ENCODE data around the gene ITGB3BP.
"Not testable (repeated sequence)": the region's sequence is repeated elsewhere in the genome, so short reads cannot be mapped to it uniquely, and the experiment has no call there.

The ITGB3BP gene

DNA sequence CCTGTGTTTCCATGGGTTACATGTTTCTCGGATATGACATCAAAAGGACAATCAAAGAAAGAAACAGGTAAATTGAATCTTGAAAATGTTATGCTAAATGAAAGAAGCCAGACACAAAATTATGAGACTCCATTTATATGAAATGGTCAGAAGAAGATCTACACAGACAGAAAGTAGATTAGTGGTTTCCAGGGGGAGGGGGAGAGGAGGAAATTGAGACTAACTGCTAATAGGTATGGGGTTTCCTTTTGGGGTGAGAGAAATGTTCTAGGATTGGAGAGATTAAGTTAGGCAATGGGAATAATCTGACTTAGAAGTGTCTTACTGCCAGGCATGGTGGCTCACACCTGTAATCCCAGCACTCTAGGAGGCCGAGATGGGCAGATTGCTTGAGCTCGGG, 21.8 kb downstream of the ITGB3BP start:
- no peak for DNase-seq

DNA sequence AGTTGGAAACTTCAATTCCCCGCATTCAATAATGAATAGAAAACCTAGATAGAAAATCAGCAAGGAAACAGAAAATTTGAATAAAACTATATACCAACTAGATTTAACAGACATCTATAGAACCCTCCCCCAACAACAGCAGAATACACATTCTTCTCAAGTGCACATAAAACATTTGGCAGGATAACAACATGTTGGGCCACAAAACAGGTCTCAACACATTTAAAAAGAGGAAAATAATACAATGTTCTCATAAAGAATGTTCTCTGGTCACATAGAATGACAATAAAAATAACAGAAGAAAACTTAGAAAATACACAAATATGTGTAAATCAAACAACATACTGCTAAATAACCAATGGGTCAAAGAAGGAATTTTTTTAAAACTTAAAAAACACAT, 24.9 kb downstream of the ITGB3BP start:
- DNase-seq: no peak

DNA sequence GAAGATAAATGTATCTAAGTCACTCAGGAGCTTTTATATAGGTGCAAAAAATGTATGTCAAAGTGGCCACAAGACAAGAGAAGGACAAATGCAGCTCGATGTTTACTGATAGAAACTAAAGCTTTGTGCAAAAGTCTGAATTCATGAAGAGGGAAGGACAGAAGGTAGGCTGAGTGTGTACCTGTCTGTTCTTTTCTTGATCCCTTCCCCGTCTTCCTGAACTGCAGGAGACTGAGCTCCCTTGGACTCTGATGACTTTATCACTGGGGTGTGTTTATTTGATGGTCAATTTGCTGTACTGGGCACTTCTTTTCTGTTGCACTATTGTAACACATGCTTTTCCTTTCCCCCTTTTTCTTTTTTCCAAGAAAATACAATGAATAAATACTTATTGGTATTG, 25.4 kb downstream of the ITGB3BP start:
- no peak for DNase-seq

DNA sequence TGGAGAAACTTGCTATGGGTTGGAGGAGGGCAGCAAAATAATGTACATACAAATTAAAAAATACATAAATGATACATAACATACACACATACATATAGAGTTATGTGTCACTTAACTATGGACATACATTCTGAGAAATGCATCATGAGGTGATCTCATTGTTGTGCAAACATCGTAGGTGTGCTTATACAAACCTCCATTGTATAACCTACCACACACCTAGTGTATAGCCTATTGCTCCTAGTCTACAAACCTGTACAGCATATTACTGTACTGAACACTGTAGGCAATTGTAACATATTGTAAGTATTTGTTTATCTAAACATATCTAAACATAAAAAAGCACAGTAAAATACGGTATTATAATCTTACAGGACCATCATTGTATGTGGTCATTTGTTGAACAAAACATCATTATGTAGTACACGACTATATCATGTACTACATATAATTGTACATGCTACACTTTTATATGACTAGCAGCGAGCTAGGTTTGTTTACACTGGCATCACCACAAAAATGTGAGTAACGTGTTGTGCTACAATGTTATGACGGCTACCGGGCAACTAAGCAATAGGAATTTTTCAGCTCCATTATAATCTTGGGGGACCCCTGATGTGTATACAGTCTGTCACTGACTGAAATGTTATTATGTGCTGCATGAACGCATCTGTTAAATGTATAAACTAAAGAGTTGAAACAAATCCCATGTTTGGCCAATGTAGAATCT, 35.5 kb downstream of the ITGB3BP start:
- DNase-seq: no peak

DNA sequence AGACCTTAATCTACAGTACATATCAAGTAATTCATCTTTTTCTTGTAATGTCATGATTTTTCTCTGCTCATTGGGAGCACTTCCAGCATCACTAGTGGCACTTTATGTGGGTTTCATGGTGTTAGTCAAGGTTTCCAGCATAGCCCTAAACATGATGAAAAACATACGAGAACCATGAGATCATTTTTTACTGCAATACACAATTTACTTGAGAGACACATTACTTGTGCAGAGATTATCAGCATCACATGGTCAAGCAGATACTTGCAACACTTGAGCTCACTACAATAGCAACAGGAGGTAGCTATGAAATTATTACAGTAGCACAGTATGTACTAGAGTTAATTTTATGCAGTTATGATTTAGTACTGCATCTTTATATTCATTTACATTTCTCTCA, 36.4 kb downstream of the ITGB3BP start:
- DNase-seq: no peak

DNA sequence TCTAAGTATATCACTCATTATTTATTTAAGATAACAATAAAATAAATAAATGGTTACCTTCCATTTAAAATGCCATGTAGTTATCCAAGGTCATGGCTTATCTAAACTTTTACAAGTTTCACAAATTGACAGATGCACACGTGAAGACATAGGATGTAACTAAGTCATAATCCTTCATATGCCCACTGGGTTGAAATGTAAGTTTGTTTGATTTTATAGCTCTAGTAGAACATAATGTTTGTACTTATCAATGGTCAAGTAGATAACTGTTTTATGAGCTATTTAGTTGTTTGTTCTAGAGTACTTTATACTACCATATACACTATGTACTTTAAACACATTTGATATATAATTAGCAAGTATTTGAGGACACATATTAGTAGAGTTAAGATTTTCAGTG, 43.0 kb downstream of the ITGB3BP start:
- DNase-seq: no peak

DNA sequence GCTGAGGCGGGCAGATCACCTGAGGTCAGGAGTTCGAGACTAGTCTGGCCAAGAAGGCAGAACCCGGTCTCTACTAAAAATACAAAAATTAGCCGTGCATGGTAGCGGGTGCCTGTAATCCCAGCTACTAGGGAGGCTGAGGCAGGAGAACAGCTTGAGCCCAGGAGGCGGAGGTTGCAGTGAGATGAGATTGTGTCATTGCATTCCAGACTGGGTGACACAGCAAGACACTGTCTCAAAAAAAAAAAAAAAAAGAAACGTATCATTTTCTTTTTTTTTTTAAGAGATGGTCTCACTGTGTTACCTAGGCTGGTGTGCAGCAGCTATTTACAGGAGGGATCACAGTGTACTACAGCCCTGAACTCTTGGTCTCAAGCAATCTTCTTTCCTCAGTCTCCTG, 47.3 kb downstream of the ITGB3BP start:
- DNase-seq: no peak

DNA sequence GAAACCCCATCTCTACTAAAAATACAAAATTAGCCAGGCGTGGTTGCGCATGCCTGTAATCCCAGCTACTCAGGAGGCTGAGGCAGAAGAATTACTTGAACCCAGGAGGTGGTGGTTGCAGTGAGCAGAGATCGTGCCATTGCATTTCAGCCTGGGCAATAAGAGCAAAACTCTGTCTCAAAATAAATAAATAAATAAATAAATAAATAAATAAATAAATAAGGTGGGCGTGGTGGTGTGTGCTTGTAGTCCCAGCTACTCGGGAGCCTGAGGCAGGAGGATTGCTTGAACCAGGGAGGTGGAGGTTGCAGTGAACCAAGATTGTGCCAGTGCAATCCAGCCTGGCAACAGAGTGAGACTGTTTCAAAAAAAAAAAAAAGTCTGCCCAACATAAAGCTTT, 54.3 kb downstream of the ITGB3BP start:
- not testable (repeated sequence) for DNase-seq

DNA sequence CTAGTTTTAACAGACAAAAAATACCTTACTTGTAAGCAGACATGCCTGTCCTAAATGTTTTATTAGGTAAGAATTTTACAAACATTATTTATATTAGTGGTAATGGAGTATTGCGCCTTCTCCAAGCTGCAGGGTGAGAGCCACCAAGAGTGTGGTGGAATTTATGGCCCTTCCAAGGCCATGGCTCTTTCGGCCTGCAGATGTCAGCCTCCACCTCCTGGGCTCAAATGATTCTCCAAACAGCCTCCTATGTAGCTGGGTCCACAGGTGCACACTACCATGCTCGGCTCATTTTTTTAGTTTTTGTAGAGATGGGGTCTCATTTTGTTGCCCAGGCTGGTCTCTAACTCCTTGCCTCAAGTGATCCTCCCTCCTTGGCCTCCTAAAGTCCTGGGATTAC, 56.3 kb downstream of the ITGB3BP start:
- no peak for DNase-seq

DNA sequence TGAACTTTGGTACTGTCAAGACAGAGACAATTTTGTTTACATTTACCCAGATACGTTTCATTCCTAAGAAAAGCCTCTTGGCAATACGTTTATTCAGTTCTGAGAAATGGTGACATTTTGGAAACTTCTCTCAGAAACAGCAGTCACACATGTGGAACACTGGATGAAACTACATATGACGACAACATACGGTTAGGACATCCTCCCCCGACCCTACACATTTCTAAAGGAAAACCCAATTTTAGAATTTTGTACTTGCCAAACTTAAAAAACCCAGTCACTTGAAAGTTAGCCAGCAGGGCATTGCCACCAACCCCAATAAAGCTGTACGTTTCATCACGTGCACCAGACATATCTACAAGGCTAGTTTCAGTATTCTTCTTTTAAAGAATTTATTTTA, 56.8 kb downstream of the ITGB3BP start:
- DNase-seq: no peak

DNA sequence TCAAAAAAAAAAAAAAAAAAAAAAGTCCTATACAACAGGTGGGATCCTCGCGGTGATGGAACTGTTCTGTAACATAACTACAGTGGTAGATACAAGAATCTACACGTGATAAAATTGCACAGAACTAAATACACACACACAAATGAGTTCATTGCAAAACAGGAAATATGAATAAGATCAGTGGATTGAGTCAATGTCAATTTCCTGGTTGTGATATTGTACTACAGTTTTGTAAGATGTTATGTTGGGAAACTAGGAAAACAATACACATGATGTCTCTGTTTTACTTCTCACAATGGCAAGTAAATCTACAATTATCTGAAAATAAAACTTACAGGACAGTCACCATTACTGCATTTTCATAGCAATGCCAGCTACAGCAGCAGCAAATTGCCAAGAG, 59.8 kb downstream of the ITGB3BP start:
- DNase-seq: no peak

DNA sequence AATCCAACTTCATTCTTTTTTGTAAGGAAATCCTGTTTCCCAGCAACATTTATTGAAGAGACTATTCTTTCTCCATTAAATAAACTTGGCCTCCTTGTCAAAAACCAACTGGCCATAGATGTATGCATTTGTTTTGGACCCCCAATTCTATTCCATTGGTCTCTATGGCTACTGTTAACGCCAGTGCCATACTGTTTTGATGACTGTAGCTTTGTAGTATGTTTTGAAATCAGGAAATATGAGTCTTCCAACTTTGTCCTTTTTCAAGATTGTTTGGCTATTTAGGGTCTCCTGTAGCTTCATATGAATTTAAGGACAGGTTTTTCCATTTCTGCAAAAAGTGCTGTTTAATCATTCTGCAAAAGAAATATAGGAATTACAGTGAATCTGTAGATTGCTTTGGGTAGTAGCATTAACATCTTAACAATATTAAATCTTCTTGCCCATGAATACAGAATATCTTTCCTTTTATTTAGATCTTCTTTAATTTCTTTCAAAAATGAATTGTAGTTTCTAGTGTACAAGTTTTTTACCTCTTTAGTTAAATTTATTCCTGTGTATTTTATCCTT, 61.3 kb downstream of the ITGB3BP start:
- no peak for DNase-seq

DNA sequence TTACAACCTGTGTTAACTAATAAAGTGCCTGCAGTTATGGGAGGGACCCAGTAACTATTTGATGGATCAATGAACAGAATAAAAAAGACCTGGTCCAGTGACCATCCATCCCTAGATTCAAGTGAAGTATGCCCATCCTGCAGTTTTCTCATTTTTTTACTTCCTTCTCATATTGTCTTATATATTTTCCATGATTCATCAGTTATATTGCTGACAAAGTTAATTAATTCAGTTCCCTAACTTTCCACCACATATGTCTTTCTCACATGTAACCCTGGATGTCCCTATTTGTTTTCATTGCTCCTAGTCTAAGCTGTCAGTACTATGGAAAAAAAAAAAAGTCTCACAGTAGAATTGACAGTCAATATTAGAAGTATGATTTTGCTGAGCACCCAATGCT, 64.3 kb downstream of the ITGB3BP start:
- DNase-seq: no peak

DNA sequence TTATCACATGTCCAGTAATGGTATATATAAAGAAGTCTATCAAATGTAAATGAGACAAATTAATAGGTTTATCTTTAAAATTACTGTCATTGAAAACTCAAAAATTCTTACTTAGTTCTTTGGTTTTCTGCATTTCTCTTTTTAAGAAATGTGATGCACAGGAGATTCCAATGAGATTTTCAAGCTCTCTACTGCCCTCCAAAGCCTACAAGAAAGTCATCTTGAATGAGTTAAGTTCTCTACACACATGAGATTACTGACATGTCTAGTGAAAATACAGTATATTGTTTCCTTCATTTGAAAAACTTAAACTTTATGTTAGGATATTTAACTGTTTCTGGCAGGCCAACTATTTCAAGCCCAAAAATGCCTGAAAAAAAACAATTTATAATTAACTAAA, 68.8 kb downstream of the ITGB3BP start:
- DNase-seq: no peak

DNA sequence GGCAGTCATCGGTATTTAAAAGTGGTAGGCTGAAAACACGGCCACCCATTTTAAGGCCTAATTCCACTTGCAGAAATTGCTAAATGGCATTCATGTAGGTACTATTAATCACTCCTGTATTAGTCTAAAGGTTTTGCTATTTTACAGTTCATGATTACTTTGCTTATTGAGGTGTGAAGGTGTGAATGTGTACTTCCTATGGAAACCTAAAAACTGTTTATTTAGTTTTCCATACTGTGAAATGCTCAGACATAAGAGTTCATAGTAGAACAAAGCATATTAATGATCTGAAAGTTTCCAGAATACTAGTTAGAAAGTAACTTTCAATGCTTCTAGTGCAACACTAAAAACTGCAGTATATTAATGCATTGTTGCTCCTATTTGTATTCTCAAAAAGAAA, 69.8 kb downstream of the ITGB3BP start:
- DNase-seq: no peak

DNA sequence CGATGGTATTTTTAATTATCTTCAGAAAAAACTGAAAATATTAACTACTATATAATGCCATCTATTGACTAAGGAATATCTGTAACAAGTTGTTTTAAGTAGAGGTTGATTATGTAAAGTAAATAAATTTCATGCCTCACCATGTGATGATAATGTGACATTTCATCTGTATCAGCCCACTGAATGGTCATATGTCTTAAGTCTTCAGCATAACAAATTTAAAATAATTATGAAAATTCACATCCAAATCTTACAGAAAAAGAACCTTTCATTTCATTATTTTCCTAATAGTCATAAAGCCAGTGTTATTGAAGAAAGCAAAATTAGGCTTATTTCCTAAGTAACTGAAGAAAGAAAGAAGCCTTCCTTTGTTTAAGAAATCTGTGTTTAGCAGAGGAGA, 72.6 kb downstream of the ITGB3BP start:
- DNase-seq: no peak

DNA sequence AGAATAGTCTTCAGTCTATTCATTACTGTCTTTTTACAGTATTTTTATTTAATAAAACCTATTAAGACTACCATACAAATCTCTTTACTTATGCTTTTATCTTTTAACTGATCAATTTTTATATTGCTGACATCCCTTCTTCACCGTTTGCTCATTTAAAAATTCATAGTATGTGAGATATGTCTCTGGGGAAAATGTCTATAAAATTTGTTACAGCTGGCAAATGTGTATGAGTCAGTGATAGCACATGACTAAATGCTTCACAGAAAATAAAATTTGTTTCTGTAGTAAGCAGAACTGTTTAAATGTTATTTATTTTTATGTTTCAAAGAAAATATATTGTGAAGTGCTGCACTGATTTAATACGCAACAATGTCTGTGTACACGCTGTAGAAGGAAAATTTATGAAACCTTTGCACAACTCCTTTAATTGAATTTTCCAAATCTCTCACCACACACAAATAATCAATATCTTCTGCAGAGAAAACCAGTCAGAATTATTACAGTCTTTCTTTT, 74.2 kb downstream of the ITGB3BP start:
- DNase-seq: no peak

DNA sequence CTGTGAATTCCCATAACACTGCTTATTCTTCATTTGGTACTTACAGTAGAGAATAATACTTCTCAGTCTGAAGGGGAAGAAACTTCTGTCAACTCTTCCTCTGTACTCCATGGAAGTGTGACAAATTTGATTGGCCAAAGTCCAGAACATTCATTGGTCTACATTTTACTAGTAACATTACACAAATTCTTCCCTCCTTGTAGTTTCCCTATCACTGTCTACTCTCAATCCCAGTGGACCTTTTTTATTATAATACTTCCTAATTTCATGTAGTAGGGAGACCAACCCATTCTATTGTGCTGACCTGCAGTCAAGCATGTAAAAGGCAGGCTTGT, 80.9 kb downstream of the ITGB3BP start:
- no peak for DNase-seq

DNA sequence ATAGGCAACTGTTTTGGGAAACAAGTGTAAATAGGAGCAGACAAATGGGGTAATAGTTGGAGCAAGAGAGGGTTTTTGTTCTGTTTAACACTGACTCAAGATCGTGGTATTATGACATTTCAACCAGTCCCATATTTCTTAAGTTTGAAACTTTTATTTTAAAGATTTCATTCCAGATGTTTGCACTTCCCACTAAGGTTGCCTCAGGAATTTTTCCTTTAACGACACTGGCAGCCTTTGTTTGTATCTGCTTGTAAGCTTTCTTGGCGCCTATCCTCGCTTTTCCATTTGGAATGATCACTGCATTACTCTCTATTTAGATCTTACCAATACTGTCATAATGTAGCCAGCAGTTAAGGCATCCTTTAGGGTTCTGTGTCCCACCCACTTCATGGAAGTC, 87.9 kb downstream of the ITGB3BP start:
- no peak for DNase-seq

DNA sequence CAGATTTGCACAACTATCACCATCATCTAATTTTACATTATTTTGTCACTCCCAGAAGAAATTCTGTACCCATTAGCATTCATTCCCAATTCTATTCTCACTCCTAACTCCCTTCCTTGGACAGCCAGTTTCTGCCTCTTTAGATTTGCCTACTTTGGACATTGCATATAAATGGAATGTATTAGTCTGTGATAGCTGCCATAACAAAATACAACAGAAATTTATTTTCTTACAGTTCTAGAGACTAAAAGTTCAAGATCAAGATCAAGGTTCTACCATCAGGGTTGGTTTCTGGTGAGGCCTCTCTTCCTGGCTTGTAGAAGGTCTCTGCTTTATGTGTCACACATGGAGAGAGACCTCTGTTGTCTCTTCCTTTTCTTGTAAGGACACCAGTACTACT, 93.7 kb downstream of the ITGB3BP start:
- no peak for DNase-seq

DNA sequence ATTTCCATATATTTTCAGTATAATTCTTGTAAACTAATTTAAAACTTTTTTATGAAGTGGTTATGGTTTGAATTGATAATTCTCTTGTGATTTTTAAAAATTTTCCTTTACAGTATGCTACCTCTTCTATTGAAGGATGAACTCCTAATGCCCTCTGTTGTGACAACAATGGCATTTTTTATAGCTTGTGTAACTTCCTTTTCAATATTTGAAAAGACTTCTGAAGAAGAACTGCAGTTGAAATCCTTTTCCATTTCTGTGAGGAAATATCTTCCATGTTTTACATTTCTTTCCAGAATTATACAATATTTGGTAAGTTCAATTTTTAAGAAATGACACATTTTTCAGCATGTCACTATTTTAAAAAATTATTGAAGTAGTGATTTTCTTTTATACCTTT, 94.2 kb downstream of the ITGB3BP start:
- no peak for DNase-seq

DNA sequence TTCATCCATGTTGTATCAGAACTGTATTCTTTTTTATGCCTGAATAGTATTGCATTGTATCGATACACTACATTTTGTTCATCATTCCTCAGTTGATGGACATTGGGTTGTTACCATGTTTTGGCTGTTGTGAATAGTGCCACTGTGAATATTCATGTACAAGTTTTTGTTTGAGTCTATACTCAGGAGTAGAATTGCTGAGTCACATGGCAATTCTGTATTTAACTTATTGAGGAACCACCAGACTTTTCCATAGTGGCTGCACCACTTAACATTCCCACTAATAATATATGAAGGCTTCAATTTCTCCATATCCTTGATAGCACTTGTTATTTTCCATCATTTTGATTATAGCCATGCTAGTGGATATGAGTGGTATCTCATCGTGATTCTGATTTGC, 99.4 kb downstream of the ITGB3BP start:
- no peak for DNase-seq

DNA sequence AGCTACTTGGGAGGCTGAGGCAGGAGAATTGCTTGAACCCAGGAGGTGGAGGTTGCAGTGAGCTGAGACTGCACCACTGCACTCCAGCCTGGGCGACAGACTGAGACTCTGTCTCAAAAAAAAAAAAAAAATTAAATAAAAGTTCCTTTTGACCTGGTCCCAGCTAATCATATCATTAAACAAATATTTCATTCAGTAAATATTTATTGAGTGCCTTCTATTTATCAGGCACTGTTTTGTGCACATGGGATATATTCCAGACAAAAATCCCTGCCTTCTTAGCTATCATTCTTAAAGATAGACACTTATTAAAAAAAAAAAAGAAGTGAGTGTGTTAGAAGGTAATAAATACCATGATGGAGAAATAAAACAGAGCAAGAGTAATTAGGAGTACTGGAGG, 102.3 kb downstream of the ITGB3BP start:
- DNase-seq: not testable (repeated sequence)

DNA sequence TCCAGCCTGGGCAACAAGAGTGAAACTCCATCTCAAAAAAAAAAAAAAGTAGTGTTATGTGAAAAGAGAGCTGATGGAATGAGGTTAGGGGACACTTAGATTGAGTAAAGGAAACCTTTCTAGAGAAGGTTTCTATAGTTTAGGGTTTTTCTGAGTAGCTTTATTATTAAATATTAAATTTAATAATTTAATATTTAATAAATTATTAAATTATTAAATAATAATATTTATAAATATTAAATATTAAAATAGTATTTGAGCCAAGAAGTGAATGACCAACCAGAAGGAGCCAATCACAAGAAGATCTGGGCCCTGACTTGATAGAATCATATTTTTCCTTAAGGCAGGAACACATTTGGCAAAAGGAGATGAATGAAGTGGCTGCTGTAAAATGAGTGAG, 104.9 kb downstream of the ITGB3BP start:
- no peak for DNase-seq

DNA sequence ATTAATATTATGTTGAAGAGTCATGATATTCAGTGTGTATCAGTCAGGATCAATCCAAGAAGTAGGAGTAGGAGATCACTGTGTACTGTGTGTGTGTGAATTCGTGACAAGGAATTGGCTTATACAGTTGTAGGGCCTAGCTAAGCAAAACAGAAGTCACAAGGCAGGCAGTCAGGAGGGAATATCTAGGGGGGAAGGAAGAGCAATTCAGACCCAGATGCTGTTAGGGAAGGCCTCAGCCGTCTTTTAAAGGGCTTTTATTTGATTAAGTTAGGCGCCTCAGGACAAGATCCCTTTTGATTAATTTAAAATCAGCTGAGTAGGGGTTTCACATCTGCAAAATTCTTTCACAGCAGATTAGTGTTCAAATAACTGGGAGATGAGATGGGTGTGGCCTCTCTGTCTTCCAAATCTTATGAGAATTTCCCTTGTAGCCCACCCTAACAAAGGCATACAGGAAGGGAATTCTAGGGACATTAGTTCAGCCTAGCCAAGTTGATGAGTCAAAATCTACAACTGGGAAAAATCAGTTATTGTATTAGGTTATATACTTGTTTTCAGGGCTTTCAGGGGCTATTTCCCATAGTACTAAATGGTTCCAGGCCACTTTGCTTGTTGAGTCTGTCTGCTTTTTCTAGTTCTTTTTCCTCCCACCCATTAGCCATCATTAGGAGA, 108.2 kb downstream of the ITGB3BP start:
- DNase-seq: no peak
